NCI-H2196 treated with DMSO at 0.1 percent for 48 hours (cell line): ENCODE results near the gene ANGPTL2.

ENCODE experiments used
- DNase-seq: peaks from one replicate; lab custom pipeline; 2025; ENCODE audit not compliant: unreplicated experiment; lab: John Stamatoyannopoulos, UW

ANGPTL2 gene

GRCh38 chr9:127098916-127099553 is 23.4 kb downstream of the ANGPTL2 start:
- no peak for DNase-seq

GRCh38 chr9:127097683-127098082 is 24.8 kb downstream of the ANGPTL2 start:
- DNase-seq: no peak

- DNase-seq: no peak
Observed at GRCh38 chr9:127096208-127096607, 26.2 kb downstream of the ANGPTL2 start.

- DNase-seq: no peak
Observed at GRCh38 chr9:127095411-127095810, 27.0 kb downstream of the ANGPTL2 start.

DNA sequence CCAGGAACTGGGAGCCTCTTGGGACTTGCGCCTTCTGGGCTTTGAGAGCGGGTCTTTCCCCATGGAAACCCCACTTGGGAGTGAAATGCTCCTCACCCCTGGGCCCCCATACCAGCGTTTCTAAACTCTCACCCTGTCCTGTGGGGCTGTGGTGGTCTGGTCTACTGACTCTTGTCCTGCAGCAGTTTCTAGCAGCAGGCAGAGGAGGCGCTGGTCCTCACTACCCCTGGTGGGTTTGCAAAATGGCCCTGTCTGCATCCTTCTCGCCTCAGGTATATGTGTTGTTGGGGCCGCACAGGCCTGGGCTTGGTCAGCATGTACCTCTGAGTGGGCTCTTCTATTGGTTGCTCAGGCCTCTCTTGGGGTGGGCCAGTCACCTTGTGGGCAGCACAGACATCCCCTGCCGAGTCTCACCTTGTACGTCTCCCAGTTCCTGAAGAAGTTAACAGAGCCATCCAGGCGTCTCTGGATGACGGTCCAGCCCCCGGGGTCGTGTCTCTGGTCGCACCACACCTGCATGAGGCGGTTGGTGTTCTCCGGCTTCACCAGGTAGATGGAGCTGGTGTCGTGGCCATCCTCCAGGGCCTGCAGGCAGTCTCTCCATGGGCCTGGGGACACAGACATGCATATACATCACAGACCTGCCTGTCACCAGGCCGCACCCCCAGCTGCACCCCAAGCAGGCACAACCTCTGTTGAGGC is 29.0 kb downstream of the ANGPTL2 start:
- DNase-seq: no peak

- no peak for DNase-seq
Observed at GRCh38 chr9:127092041-127092608, 30.3 kb downstream of the ANGPTL2 start.

GRCh38 chr9:127091526-127091925 is 30.9 kb downstream of the ANGPTL2 start:
- no peak for DNase-seq

- DNase-seq: no peak
Observed at GRCh38 chr9:127090341-127090985, 32.0 kb downstream of the ANGPTL2 start.

DNA sequence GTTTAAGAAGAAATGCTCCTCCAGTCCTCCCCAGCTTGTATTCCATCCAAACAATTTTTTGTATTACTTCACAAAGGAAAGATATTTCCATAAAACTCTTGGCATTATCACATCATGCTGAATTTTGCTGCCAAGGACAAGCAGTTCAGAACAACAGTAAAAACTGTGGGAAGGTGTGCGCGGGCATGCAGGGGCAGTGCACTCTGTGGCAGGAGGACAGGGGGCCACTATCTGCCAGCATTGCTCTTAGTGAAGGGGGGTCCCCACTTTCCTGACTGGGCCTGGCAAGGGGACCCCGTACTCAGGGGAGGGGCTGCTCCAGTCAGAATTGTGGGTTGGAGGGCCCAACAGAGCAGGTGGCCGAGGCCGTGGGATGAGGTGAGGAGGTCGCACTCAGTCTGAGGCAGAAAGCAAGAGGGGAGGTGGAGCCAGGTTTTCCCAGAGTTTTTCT is 32.8 kb downstream of the ANGPTL2 start:
- no peak for DNase-seq

- DNase-seq: no peak
Observed at GRCh38 chr9:127088724-127089615, 33.5 kb downstream of the ANGPTL2 start.

- DNase-seq: no peak
Observed at GRCh38 chr9:127087836-127088235, 34.6 kb downstream of the ANGPTL2 start.

GRCh38 chr9:127087411-127087810 is 35.0 kb downstream of the ANGPTL2 start:
- no peak for DNase-seq

DNA sequence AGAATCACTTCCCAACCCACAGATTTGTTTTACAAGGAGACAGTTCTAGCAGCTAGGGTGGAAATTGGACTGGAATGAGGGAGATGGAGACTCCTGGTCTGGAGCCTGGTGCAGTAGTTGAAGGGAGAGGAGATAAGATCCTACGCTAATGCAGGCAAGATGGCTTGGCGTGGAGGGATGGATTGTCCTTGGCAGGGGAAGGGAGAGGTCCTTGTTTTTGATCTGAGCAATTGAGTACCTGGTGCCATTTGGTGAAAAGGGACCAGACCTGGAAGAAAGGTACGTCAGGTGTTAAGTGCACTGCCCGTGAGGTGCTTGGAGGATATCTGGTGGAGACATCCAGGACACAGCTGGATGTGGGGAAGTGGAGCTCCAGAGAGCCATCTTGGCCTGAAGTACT is 35.7 kb downstream of the ANGPTL2 start:
- no peak for DNase-seq

DNA sequence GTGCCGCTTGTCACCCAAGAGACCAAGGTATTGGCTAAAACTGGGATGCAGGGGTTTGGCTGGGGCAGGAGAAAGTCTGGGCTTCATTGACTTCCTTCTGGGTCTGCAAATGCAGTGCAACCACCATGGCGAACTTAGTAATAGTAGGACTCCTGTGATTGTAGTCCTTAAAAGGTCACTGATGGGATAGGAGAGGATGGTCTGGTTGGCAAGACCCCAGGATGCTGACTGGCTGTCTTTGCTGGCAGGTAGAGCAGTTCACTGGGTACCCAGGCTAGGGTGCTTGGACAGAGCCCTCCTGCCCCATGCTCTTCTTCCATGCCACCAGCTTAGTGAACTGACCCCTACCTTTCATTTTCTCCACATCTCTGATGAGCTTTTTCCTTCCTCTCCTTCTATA is 37.2 kb downstream of the ANGPTL2 start:
- no peak for DNase-seq

GRCh38 chr9:127084076-127085039 is 38.1 kb downstream of the ANGPTL2 start:
- DNase-seq: no peak

DNA sequence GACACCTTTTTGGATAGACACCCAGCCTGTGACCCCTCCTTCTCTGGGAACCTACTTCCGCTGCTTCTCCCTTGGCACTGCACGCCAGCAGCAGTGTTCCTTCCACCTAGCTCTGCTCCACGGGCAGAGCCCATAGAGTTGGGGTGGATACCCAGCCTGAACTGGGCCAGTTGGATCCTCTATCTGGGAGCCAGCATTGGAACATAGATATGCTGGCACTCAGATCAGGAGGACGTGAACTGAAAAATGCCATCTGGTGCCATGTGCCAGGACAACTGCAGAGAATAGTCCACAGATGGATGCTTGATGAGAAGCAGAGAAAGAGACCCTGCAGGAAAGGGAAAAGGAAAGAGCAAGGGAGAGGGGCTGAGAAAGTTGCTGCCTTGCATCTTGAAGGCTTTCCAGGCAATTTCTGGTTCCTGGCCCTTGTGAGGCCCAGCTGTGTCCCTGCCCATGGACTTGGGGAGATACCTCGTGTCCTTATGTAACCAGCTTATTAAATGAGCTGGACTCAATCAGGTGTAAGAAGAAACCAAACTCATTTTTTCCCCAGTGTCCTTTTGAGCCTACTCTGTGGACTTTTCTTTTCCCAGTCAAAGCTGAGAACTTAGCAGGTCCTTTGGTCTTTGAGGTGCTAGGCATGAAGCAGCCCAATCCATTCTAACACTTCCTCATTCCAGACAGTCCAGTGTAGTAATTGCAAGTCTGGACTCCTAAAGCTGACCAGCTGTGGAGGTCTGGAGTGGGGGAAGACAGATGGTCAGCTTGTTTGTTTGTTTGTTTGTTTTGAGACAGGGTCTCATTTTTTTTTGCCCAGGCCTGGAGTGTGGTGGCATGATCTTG is 39.1 kb downstream of the ANGPTL2 start:
- no peak for DNase-seq

- DNase-seq: no peak
Observed at GRCh38 chr9:127081250-127082185, 40.9 kb downstream of the ANGPTL2 start.
